SK-N-SH (cell line): ENCODE measurements around the gene PLK3. TPM values are rescaled to one million over a fixed set of nuclear protein-coding genes. Genes with fewer than 3 reads are reported as not detected.
"Not testable (repeated sequence)": the region's sequence is repeated elsewhere in the genome, so short reads cannot be mapped to it uniquely, and the experiment has no call there.

Source experiments
- CTCF ChIA-PET: fragments of 300-600, 350-600 bp; formaldehyde crosslinking; extraction: SDS; loops from one replicate; lab custom pipeline; 2021; lab: Yijun Ruan, JAX
- POLR2A ChIA-PET: fragments of 350-600 bp; sonication (Branson Sonifier 250); formaldehyde crosslinking; extraction: SDS; loops from one replicate; lab custom pipeline; 2020; ENCODE audit warnings: antibody characterized with exemption, inconsistent platforms; lab: Yijun Ruan, JAX
- DNase-seq: peaks from one replicate; pipeline ENCODE4 v3.0.0; 2012
- H2AFZ ChIP-seq: fragments of 200-600 bp; sonication (generic); 2 replicates; pipeline ENCODE4 v1.8.1; 2016; ENCODE audit warnings: antibody characterized with exemption, mild to moderate bottlenecking, low read depth
- H3F3A ChIP-seq: fragments of 200-600 bp; sonication (generic); replicated peaks from 2 replicates; pipeline ENCODE3; 2016; ENCODE audit warnings: antibody characterized with exemption, mild to moderate bottlenecking; ENCODE audit not compliant: insufficient read depth
- H3K27ac ChIP-seq, 2 experiments: fragments of 200-500 bp in 1 of 2; fragments of 200-600 bp in 1 of 2; sonication (Bioruptor generic) in 1 of 2; sonication (generic), shearing (Covaris generic) in 1 of 2; 2 replicates each; pipeline versions ENCODE4 v1.5.1 to v1.6.1; 2014 to 2016; ENCODE audit warnings: low read depth in 2 of 2, inconsistent platforms in 1 of 2, low read length in 1 of 2, mild to moderate bottlenecking in 1 of 2, mixed read lengths in 1 of 2
- H3K27me3 ChIP-seq: fragments of 200-600 bp; sonication (generic), shearing (Covaris generic); 2 replicates; pipeline ENCODE4 v1.6.1; 2016; ENCODE audit warnings: mixed run types; ENCODE audit not compliant: insufficient read depth
- H3K36me3 ChIP-seq, 2 experiments: fragments of 200-500 bp in 1 of 2; fragments of 200-600 bp in 1 of 2; sonication (Bioruptor generic) in 1 of 2; sonication (generic) in 1 of 2; replicated peaks in 1 of 2; 2 replicates each; pipeline versions ENCODE3 to v1.5.1; 2014 to 2016; ENCODE audit warnings: low read length in 1 of 2, mild to moderate bottlenecking in 1 of 2; ENCODE audit not compliant: insufficient read depth in 2 of 2, control insufficient read depth in 1 of 2
- H3K4me1 ChIP-seq, 2 experiments: fragments of 200-500 bp in 1 of 2; fragments of 200-600 bp in 1 of 2; sonication (Bioruptor generic) in 1 of 2; sonication (generic), shearing (Covaris generic) in 1 of 2; 2 replicates each; pipeline versions ENCODE4 v1.5.1 to v1.6.1; 2014 to 2016; ENCODE audit warnings: low read depth in 1 of 2, low read length in 1 of 2, mixed run types in 1 of 2; ENCODE audit not compliant: insufficient read depth in 2 of 2, control insufficient read depth in 1 of 2
- H3K4me2 ChIP-seq: fragments of 200-600 bp; sonication (generic), shearing (Covaris generic); 2 replicates; pipeline ENCODE4 v1.6.1; 2017; ENCODE audit warnings: mixed run types
- H3K4me3 ChIP-seq, 2 experiments: fragments of 200-500 bp in 1 of 2; fragments of 200-600 bp in 1 of 2; sonication (Bioruptor generic) in 1 of 2; sonication (generic), shearing (Covaris generic) in 1 of 2; 2 replicates each; pipeline versions ENCODE4 v1.5.1 to v1.8.1; 2014 to 2016; ENCODE audit warnings: low read depth in 2 of 2, inconsistent platforms in 1 of 2, low read length in 1 of 2, mild to moderate bottlenecking in 1 of 2, mixed read lengths in 1 of 2, moderate library complexity in 1 of 2
- H3K79me2 ChIP-seq: fragments of 200-600 bp; sonication (generic); 2 replicates; pipeline ENCODE4 v1.8.1; 2017; ENCODE audit warnings: mild to moderate bottlenecking; ENCODE audit not compliant: insufficient read depth
- H3K9ac ChIP-seq: fragments of 200-600 bp; sonication (generic); 2 replicates; pipeline ENCODE4 v1.6.1; 2017; ENCODE audit warnings: mixed run types
- H3K9me2 ChIP-seq: fragments of 200-600 bp; sonication (generic); 2 replicates; pipeline ENCODE4 v1.6.1; 2017; ENCODE audit warnings: mixed run types
- H3K9me3 ChIP-seq: fragments of 200-600 bp; sonication (generic); 2 replicates; pipeline ENCODE4 v1.6.1; 2017; ENCODE audit warnings: mixed run types, mild to moderate bottlenecking, moderate library complexity
- H4K20me1 ChIP-seq: fragments of 200-600 bp; sonication (generic); 2 replicates; pipeline ENCODE4 v1.6.1; 2017; ENCODE audit warnings: mild to moderate bottlenecking, mixed run types; ENCODE audit not compliant: insufficient read depth
- EZH2phosphoT487 ChIP-seq: fragments of 200-600 bp; sonication (generic); IDR thresholded peaks from 2 replicates; pipeline ENCODE4 v1.6.1; 2017; ENCODE audit warnings: low read depth, mixed run types, mild to moderate bottlenecking, antibody characterized with exemption, moderate library complexity, borderline replicate concordance
- FOXM1 ChIP-seq: IDR thresholded peaks from 2 replicates; pipeline ENCODE4 v1.4.0; 2012; ENCODE audit warnings: low read depth, mild to moderate bottlenecking
- RAD21 ChIP-seq: IDR thresholded peaks from 2 replicates; pipeline ENCODE4 v1.6.1; 2012; ENCODE audit warnings: mild to moderate bottlenecking, low read length
- RCOR1 ChIP-seq: fragments of 150-350 bp; IDR thresholded peaks from 2 replicates; pipeline ENCODE4 v1.6.1; 2017; ENCODE audit warnings: antibody characterized with exemption, low read length
- SMC3 ChIP-seq: IDR thresholded peaks from 2 replicates; pipeline ENCODE4 v1.6.1; 2012; ENCODE audit warnings: low read depth, low read length, improper control_type of control experiment
- WGBS: methylation state at CpG from one replicate; pipeline ENCODE4 v1.1.6; 2017; ENCODE audit warnings: low lambda C conversion rate; 5-methylcytosine and 5-hydroxymethylcytosine counted together
- polyA plus RNA-seq, 3 experiments: library from polyadenylated mRNA; depleted of rRNA; stranded (reverse); fragments of >200 nt; gene quantifications; 2 replicates each; pipeline ENCODE4 v1.2.3, GENCODE V29; 2012
- TF ChIP-seq, protein P1 (sequence below): fragments of 150-350 bp; IDR thresholded peaks from 2 replicates; pipeline ENCODE4 v1.6.1; 2016; ENCODE audit warnings: mild to moderate bottlenecking, low read depth, low read length
- TF ChIP-seq, protein P2 (sequence below): fragments of 200-600 bp; sonication (generic); IDR thresholded peaks from 2 replicates; pipeline ENCODE4 v1.6.1; 2017; ENCODE audit warnings: antibody characterized with exemption, mild to moderate bottlenecking, moderate library complexity
- TF ChIP-seq, protein P3 (sequence below): fragments of 150-350 bp; IDR thresholded peaks from 2 replicates; pipeline ENCODE4 v1.6.1; 2017; ENCODE audit warnings: antibody characterized with exemption, low read length, low read depth, borderline replicate concordance

Gene PLK3
- polyA plus RNA-seq, 1 of the 3 experiments (the other 2 are of a cell fraction): 82.8 TPM

DNA sequence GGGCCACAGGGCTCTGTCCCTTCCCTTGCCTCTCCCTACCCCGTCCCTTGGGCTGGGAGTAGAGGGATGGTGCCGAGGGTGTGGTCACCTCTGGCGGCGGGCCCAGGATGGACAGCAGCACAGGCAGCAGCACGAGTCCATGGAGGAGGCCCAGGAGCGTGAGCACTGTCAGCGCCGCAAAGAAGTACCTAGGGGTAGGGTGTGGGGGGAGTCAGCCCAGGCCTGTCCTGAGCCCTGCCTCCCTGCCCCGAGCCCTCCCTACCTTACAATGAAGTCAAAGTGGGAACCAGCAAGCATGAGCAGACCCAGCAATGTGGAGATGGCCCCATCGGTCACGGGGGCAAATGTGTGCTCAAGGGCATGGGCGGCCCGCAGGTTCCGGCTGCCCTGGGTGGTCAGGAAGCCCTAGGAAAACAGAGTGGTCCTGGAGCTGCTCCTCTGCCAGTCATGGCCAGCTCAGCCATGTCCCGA, 22.8 kb downstream of the PLK3 start:
- Histone ChIP-seq H3K4me3 (no peak overlapping the region), H3K4me1 (peaks cover 5 to 7% of the 10 kb centered on the region in 2 experiments; a peak in 1 of 4 replicates), H3K9me3 (no peaks in the 10 kb centered on the region), H3F3A (peaks cover 35% of the 10 kb centered on the region), H3K4me2 (no peak overlapping the region), H3K27me3 (no peaks in the 10 kb centered on the region), H4K20me1 (no peaks in the 10 kb centered on the region), H3K79me2 (no peaks in the 10 kb centered on the region), H2AFZ (no peak overlapping the region), H3K9me2 (no peaks in the 10 kb centered on the region), H3K36me3 (no peaks in the 10 kb centered on the region), H3K27ac (no peak overlapping the region), H3K9ac (no peak overlapping the region)
- DNase-seq: no peak
- CTCF ChIA-PET: interaction anchor here (0.7 to 1.1 kb wide), 2 partner anchors 37 to 95 kb away, joined by 3 read pairs; no protein-coding TSS in a partner anchor
- TF ChIP-seq, protein P1, sequence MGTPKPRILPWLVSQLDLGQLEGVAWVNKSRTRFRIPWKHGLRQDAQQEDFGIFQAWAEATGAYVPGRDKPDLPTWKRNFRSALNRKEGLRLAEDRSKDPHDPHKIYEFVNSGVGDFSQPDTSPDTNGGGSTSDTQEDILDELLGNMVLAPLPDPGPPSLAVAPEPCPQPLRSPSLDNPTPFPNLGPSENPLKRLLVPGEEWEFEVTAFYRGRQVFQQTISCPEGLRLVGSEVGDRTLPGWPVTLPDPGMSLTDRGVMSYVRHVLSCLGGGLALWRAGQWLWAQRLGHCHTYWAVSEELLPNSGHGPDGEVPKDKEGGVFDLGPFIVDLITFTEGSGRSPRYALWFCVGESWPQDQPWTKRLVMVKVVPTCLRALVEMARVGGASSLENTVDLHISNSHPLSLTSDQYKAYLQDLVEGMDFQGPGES: no peak
- no peak for TF ChIP-seq SMC3
- TF ChIP-seq EZH2phosphoT487: no peak
- TF ChIP-seq, protein P2, sequence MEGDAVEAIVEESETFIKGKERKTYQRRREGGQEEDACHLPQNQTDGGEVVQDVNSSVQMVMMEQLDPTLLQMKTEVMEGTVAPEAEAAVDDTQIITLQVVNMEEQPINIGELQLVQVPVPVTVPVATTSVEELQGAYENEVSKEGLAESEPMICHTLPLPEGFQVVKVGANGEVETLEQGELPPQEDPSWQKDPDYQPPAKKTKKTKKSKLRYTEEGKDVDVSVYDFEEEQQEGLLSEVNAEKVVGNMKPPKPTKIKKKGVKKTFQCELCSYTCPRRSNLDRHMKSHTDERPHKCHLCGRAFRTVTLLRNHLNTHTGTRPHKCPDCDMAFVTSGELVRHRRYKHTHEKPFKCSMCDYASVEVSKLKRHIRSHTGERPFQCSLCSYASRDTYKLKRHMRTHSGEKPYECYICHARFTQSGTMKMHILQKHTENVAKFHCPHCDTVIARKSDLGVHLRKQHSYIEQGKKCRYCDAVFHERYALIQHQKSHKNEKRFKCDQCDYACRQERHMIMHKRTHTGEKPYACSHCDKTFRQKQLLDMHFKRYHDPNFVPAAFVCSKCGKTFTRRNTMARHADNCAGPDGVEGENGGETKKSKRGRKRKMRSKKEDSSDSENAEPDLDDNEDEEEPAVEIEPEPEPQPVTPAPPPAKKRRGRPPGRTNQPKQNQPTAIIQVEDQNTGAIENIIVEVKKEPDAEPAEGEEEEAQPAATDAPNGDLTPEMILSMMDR: no peak
- no peak for TF ChIP-seq RCOR1
- TF ChIP-seq, protein P3, sequence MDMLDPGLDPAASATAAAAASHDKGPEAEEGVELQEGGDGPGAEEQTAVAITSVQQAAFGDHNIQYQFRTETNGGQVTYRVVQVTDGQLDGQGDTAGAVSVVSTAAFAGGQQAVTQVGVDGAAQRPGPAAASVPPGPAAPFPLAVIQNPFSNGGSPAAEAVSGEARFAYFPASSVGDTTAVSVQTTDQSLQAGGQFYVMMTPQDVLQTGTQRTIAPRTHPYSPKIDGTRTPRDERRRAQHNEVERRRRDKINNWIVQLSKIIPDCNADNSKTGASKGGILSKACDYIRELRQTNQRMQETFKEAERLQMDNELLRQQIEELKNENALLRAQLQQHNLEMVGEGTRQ: no peak
- no peak for TF ChIP-seq FOXM1
- TF ChIP-seq RAD21: no peak
- 83% methylated on average over 2 of the region's 15 CpGs for WGBS
- POLR2A ChIA-PET: interaction anchor here (0.6 to 1.1 kb wide), 3 partner anchors 9 to 492 kb away, joined by 3 to 4 read pairs (median 3); no protein-coding TSS in a partner anchor

DNA sequence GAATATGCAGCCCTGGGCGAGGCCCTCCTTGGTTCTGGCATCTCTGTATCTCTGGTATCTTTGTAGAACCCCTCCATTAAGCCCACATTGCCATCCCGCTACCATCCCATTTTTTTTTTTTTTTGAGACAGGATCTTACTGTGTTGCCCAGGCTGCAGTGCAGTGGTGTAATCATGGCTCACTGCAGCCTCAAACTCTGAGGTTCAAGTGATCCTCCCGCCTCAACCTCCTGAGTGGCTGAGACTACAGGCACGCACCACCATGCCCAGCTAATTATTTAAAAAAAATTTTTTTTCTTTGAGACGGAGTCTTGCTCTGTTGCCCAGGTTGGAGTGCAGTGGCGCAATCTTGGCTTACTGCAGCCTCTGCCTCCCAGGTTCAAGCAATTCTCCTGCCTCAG, 24.2 kb downstream of the PLK3 start:
- POLR2A ChIA-PET: interaction anchor here (1.1 kb wide), 1 partner anchor 10 kb away, joined by 3 read pairs; no protein-coding TSS in a partner anchor
- H3K9me2 ChIP-seq, H3K79me2 ChIP-seq, H3K9ac ChIP-seq, H3K4me3 ChIP-seq, H3K27ac ChIP-seq, H4K20me1 ChIP-seq, H3K36me3 ChIP-seq, DNase-seq, H2AFZ ChIP-seq, H3K27me3 ChIP-seq, CTCF ChIA-PET, H3K4me1 ChIP-seq, H3K9me3 ChIP-seq, H3K4me2 ChIP-seq: not testable (repeated sequence)
- peaks cover 21% of the 10 kb centered on the region for H3F3A ChIP-seq
- 92% methylated on average over 6 of the region's 6 CpGs for WGBS
